NCI-H187 (cell line): Measurements from ENCODE around the gene ZNF253.
"Not testable (repeated sequence)": the region's sequence is repeated elsewhere in the genome, so short reads cannot be mapped to it uniquely, and the experiment has no call there.

Source experiments
- DNase-seq, 2 experiments: peaks; one replicate each; lab custom pipeline; 2025; lab: John Stamatoyannopoulos, UW

The ZNF253 gene

DNA sequence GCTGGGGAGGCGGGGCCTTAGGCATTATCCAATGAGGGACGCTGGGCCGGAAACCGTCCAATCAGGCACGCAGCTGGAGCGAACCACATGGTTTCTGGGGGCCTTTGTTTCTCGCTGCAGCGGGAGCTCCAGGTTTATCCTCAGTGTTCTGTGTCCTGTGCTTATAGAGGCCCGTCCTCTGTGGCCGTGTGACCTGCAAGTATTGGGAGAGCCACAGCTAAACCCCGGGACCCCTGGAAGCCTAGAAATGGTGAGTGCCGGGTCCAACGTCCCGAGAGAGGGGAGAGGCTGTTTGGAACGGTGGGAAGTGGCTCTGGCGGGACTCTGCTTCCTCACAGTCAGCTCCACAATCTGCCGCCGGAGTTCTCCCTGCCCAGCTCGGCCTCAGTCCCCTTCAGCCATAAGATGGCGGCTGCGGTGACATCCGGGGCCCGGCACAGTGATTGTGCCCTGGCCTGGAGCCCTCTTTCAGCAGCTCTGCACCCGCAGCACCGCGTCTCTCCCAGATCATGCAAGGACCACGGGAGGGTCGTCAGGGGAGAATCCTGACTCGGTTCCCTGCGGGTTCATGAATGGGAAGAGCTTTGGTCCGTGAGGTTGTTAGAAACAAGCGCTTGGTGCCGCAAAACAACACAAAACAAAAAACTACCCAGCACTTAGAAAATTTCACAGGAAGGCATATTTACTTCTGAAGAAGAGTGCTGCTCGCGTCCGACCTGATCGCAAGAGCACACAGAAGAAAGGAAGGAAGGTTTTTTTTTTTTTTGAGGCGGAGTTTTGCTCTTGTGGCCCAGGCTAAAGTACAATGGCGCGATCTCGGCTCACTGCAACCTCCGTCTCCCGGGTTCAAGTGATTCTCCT lies at the start of gene ZNF253:
Gene ZNF253, plus strand, starts transcription at position 133 of the 861 bp plus-strand sequence. Its CDS starts 115 bp downstream, at position 248.
- DNase-seq = peak; percentile 84 to 90

DNA sequence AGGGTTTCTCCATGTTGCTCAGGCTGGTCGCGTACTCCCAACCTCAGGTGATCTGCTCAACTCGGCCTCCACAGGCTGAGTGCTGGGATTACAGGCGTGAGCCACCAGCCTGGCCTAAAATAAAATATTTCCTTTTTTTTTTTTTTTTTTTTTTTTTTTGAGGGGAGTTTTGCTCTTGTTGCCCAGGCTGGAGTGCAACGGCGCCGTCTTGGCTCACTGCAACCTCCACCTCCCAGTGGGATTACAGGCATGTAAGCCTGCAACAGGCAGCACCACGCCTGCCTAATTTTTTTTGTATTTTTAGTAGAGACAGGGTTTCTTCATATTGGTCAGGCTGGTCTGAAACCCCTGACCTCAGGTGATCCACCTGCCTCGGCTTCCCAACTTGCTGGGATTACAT lies 49.0 kb upstream of the ZNF253 start:
- DNase-seq = no peak

GRCh38 chr19:19817357-19817756 lies 48.3 kb upstream of the ZNF253 start:
- no peak for DNase-seq

DNA sequence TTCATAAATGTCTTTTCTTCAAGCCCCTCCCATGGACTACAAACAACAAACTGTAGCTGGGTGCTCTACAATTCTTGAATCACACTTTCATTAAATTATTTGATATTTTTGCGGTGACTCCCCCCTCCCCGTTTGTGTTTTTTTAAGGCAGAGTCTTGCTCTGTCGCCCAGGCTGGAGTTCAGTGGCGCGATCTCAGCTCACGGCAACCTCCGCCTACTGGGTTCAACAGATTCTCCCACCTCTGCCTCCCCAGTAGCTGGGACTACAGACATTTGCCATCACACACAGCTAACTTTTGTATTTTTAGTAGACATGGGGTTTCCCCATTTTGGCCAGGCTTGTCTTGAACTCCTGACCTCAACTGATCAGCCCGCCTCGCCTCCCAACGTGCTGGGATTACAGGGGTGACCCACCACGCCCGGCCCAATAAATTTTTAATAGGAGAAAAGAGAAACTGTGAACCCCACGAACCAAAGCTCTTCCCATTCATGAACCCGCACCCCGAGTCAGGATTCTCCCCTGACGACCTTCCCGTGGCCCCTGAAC lies 44.8 kb upstream of the ZNF253 start:
- DNase-seq = no peak

GRCh38 chr19:19821366-19821951 lies 44.2 kb upstream of the ZNF253 start, which contains the start of gene ZNF506:
TSS of gene ZNF506 (minus strand) at chr19:19821750. CDS start at chr19:19821603, 147 bp downstream.
- peak; percentile 75 to 83 for DNase-seq

DNA sequence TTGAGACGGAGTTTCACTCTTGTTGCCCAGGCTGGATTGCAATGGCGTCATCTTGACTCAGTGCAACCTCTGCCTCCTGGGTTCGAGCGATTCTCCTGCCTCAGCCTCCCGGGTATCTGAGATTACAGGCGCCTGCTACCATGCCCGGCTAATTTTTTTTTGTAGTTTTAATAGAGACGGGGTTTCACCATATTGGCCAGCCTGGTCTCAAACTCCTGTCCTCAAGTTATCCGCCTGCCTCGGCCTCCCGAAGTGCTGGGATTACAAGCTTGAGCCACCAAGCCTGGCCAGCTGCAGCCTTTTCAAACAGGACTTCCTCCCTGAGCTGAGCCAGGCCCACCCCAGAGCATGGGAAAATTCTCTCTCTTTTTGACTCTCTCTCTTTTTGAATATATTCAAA lies 43.7 kb upstream of the ZNF253 start:
- not testable (repeated sequence) for DNase-seq

DNA sequence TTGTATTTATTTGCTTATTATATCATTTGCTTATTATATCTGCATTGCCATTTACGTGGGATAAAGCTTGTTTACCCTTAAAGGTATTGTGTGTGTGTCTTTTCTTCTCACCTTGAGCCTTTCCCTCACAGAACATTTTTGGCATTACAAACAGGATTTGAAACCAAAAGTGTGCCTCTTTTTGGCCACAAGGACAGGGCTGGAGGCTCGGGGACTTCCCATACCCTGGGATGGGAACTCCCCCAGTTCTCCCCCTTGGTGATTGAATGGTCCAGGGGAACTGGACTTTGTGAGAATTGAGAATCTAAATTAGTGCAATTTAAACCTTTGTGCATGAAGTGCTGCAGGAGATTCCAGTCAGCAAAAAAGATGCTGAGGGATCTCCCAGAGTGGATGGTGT lies 41.8 kb upstream of the ZNF253 start:
- DNase-seq = no peak

DNA sequence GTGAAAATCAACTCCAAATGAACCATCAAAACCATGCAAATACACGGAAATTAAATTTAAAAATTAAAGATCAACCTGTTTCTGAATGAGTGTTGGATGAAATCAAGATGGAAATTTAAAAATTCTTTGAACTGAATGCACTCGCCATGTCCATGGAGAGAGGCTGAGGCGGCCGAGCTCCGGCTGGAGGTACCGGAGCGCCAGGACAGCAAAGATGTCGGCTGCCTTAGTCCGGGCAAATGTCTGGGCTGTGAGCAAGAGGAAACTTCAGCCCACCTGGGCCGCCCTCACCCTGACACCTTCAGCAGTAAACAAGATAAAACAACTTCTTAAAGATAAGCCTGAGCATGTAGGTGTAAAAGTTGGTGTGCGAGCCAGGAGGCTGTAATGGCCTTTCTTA lies 38.8 kb upstream of the ZNF253 start:
- no peak for DNase-seq

GRCh38 chr19:19835560-19836038 lies 30.1 kb upstream of the ZNF253 start:
- DNase-seq = no peak

- DNase-seq = no peak
These were observed 17.9 kb upstream of the ZNF253 start for GRCh38 chr19:19847781-19848180.

GRCh38 chr19:19849056-19849455 lies 16.6 kb upstream of the ZNF253 start:
- no peak for DNase-seq

- DNase-seq = not testable (repeated sequence)
These were observed 13.9 kb upstream of the ZNF253 start for GRCh38 chr19:19851740-19852139.

GRCh38 chr19:19858751-19859150 lies 6.9 kb upstream of the ZNF253 start:
- DNase-seq = no peak

DNA sequence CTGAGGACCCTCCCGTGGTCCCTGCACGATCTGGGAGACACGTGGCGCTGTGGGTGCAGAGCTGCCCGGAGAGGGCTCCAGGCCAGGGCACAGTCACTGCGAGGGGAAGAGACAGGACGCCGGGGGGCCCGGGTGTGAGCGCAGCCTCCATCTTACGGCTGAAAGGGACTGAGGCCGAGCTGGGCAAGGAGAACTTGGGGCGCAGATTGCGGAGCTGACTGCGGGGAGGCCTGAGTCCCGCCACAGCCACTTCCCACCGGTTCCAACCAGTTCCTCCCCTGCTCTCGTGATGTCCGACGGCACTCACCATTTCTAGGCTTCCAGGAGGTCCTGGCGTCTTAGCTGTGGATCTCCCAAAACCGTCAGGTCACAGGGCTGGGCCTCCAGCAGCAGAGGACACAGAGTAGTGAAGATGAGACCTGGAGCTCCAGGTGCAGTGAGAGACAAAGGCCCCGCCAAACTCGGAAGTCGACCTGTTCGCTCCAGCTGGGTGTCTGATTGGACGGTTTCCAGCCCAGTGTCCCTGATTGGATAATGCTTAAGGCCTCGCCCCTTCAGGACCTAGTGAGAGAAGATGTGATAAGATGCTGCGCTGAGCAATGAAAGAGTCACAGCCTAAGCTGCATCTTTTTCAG lies 4.8 kb upstream of the ZNF253 start:
- DNase-seq = no peak

DNA sequence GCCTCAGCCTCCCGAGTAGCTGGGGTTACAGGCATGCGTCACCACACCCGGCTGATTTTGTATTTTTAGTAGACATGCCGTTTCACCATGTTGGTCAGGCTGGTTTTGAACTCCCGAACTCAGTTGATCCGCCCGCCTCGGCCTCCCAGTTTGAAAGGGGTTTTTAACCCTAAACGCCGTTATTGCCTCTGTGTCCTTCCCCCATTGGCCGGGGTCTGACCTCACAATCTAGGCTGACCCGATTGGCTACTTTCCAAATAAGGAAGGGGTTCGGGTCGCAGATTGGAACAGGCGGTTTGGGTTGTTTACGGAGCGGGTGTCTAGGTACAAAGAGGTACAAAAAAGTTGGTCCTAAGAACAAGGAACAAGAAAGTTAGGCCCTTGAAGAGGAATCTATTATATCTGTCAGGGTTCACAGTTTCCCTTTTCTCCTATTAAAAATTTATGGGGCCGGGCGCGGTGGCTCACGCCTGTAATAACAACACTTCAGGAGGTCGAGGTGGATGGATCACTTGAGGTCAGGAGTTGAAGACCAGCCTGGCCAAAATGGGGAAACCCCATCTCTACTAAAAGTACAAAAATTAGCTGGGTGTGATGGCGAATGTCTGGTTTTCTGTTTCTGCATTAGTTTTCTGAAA lies 1.0 kb downstream of the ZNF253 start:
- no peak for DNase-seq

GRCh38 chr19:19870086-19870485 lies 4.4 kb downstream of the ZNF253 start:
- DNase-seq = not testable (repeated sequence)

DNA sequence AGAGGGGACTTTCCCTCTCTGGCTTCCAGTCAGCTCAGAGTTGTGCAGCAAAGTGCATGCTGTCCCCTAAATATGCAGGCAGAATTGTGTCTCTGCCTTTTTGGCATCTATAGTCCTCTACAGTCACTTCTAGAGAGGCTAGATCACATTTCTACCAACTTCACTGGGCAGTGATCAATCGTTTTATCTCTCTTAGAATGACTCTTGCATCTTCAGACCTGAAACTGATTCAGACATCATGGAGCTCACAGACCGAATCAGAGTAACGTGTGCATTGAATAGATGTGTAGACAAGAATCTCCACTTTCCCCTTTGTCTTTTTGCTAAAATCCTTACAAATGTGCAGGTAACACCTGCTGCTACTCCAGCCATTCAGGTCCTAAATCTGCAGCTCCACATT lies 6.2 kb downstream of the ZNF253 start:
- DNase-seq = no peak

- DNase-seq = no peak
These were observed 7.7 kb downstream of the ZNF253 start for GRCh38 chr19:19873381-19873780.

DNA sequence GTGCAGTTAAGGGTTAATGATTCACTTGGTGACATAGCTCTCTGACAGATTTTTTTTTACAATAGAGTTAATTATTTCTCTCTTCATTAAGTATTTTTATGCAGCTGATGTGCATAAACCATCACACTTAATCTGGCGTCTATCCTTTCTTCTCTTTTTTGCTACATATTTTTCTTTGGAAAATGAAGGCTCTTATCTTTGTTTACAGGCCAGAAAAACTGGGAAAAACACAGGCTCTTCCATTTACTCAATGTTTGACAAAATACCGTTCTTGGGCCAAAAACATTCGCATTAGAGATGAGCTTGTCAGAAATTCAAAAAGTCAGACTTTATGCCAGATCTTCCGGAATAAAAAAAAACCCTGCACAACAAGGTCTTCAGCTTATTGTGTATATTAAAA lies 12.0 kb downstream of the ZNF253 start:
- DNase-seq = no peak

DNA sequence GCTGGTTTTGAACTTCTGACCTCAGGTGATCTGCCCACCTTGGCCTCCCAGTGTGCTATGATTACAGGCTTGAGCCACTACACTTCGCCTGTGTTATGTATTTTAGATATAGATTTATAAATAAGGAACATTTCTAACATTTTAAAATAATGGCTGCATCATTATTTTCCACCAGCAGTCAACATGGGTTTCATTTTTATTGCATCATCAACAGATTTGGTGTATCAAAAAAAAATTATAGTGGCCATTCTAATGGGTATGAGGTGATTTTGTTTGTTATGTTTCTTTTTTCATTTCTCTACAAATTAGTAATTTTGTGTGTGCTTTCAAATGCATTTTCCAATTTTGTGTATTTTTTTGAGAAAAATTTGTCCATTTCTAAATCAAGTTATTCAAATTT lies 18.9 kb downstream of the ZNF253 start:
- DNase-seq = no peak

GRCh38 chr19:19892055-19892941 lies 26.6 kb downstream of the ZNF253 start:
- not testable (repeated sequence) for DNase-seq
